Peyer's patch (tissue), 4 donors: ENCODE data around the gene ENTPD1.

Experiments
- POLR2A ChIP-seq, 2 donors: fragments of 450-650 bp; IDR thresholded peaks; one replicate each; pipeline ENCODE4 v1.5.1; 2017; ENCODE audit warnings: antibody characterized with exemption in 2 of 2, mild to moderate bottlenecking in 2 of 2, moderate library complexity in 2 of 2
- TF ChIP-seq, protein P1 (sequence below), 6 experiments: fragments of 450-650 bp in 4 of 6; fragments of 200-600 bp in 2 of 6; sonication (generic) in 1 of 6; IDR thresholded peaks; one replicate each; pipeline ENCODE4 v1.5.1; 2017 to 2019; ENCODE audit warnings: antibody characterized with exemption in 6 of 6, mild to moderate bottlenecking in 3 of 6, moderate library complexity in 1 of 6

DNA sequence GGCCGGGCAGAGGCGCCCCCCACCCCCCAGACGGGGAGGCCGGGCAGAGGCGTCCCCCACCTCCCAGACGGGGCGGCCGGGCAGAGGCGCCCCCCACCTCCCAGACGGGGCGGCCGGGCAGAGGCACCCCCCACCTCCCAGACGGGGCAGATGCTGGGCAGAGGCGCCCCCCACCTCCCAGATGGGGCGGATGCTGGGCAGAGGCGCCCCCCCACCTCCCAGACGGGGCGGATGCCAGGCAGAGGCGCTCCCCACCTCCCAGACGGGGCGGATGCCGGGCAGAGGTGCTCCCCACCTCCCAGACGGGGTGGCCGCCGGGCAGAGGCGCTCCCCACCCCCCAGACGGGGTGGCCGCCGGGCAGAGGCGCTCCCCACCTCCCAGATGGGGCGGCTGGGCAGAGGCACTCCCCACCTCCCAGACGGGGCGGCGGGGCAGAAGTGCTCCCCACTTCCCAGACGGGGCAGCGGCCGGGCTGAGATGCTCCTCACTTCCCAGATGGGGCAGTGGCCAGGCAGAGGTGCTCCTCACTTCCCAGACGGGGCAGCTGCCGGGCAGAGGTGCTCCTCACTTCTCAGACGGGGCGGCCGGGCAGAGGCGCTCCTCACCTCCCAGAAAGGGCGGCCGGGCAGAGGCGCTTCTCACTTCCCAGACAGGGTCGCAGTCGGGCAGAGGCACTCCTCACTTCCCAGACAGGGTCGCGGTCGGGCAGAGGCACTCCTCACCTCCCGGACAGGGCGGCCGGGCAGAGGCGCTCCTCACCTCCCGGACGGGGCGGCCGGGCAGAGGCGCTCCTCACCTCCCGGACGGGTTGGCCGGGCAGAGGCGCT is 53.6 kb downstream of the ENTPD1 start:
- TF ChIP-seq, protein P1, sequence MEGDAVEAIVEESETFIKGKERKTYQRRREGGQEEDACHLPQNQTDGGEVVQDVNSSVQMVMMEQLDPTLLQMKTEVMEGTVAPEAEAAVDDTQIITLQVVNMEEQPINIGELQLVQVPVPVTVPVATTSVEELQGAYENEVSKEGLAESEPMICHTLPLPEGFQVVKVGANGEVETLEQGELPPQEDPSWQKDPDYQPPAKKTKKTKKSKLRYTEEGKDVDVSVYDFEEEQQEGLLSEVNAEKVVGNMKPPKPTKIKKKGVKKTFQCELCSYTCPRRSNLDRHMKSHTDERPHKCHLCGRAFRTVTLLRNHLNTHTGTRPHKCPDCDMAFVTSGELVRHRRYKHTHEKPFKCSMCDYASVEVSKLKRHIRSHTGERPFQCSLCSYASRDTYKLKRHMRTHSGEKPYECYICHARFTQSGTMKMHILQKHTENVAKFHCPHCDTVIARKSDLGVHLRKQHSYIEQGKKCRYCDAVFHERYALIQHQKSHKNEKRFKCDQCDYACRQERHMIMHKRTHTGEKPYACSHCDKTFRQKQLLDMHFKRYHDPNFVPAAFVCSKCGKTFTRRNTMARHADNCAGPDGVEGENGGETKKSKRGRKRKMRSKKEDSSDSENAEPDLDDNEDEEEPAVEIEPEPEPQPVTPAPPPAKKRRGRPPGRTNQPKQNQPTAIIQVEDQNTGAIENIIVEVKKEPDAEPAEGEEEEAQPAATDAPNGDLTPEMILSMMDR (IDR thresholded peaks at IDR 0.05), result no peak
- no peak for TF ChIP-seq POLR2A (IDR thresholded peaks at IDR 0.05)
